Measurements from ENCODE around the gene MOCOS. TPM values are rescaled to one million over a fixed set of nuclear protein-coding genes. Genes with fewer than 3 reads are reported as not detected.

MOCOS gene
- total RNA-seq, 1 experiment from 2014 or later, result 4.2 TPM

DNA sequence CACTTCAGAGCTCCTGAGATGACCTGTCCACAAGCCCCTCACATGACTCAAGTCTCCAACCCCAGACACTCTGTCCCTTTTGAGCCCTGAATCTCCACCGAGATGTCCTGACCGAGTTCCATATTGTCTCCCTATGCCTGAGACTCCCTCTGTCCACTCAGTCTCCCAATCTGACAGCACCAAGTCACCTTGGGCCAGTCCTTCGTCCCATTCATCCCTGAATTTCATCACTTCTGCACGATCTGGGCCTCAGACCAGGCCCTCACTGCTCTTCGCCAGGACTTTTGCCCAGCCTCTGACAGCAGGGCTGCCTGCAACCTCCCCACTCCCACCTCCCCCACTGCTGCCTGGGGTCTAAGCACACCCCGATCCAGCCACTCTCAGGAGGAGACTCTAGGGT is 4.3 kb upstream of the MOCOS start:
- ChIA-PET CTCF (interaction anchor here (1.4 kb wide), 1 partner anchor 101 kb away, joined by 4 read pairs; no protein-coding TSS in a partner anchor), POLR2A (no interaction called here)
- TF ChIP-seq, protein P1, sequence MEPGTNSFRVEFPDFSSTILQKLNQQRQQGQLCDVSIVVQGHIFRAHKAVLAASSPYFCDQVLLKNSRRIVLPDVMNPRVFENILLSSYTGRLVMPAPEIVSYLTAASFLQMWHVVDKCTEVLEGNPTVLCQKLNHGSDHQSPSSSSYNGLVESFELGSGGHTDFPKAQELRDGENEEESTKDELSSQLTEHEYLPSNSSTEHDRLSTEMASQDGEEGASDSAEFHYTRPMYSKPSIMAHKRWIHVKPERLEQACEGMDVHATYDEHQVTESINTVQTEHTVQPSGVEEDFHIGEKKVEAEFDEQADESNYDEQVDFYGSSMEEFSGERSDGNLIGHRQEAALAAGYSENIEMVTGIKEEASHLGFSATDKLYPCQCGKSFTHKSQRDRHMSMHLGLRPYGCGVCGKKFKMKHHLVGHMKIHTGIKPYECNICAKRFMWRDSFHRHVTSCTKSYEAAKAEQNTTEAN (CRISPR knock-in tag; IDR thresholded peaks at IDR 0.05), result no peak
- TF ChIP-seq ELF4 (CRISPR knock-in tag; IDR thresholded peaks at IDR 0.05; ENCODE audit: low read depth), result no peak
- TF ChIP-seq GTF2I (CRISPR knock-in tag; conservative IDR thresholded peaks at IDR 0.05), result no peak
- TF ChIP-seq MXD4 (CRISPR knock-in tag; IDR thresholded peaks at IDR 0.05; ENCODE audit: borderline replicate concordance), result no peak
- peaks cover 34% of the 10 kb centered on the region for H3K27me3 Mint-ChIP-seq (ENCODE audit: low read depth)
- no peaks in the 10 kb centered on the region for H3K36me3 Mint-ChIP-seq
- no peak for ATAC-seq
- DNase-seq (ENCODE audit: low spot score), result no peak
- no peak overlapping the region for H3K4me3 Mint-ChIP-seq
- H3K4me1 Mint-ChIP-seq, result peaks cover 14% of the 10 kb centered on the region
- H3K9me3 Mint-ChIP-seq, result no peaks in the 10 kb centered on the region
- no peak overlapping the region for H3K27ac Mint-ChIP-seq

- peaks cover 44% of the 10 kb centered on the region for H3K27me3 Mint-ChIP-seq (ENCODE audit: low read depth)
- no peak for ATAC-seq
- ChIA-PET CTCF (no interaction called here), POLR2A (no interaction called here)
- H3K4me3 Mint-ChIP-seq, result no peak overlapping the region
- peaks cover 23% of the 10 kb centered on the region for H3K4me1 Mint-ChIP-seq
- no peak overlapping the region for H3K27ac Mint-ChIP-seq
- no peak for DNase-seq (ENCODE audit: low spot score)
- H3K36me3 Mint-ChIP-seq, result no peaks in the 10 kb centered on the region
- no peaks in the 10 kb centered on the region for H3K9me3 Mint-ChIP-seq
- TF ChIP-seq E2F4 (CRISPR knock-in tag; IDR thresholded peaks at IDR 0.05; ENCODE audit: borderline replicate concordance, low read depth) (no peak), JAZF1 (CRISPR knock-in tag; IDR thresholded peaks at IDR 0.05) (no peak)
Observed at GRCh38 chr18:36183987-36184386, 3.3 kb upstream of the MOCOS start.

DNA sequence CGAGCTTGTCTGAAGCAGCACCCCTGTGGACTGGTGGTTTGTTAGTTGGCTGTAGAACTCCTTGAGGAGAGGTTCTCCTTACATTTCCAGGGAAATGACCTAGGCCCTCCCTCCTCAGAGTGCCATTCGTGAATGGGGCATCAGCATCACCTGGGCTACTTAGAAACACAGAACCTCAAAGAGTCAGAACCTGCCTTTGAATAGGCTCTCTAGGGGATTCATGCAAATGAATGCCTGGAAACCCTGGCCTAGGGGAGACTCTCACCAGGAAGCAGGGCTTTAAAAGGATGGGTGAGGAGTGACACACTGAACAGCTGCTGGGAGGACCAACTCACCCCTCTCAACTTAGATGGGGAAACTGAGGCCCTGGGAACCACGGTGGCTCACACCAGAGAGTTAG is 2.1 kb upstream of the MOCOS start:
- no peak for ATAC-seq
- TF ChIP-seq NR1H2 (CRISPR knock-in tag; IDR thresholded peaks at IDR 0.05) (no peak), ZNF281 (CRISPR knock-in tag; IDR thresholded peaks at IDR 0.05) (no peak), RELA (CRISPR knock-in tag; IDR thresholded peaks at IDR 0.05; ENCODE audit: borderline replicate concordance) (no peak), NR3C1 (CRISPR knock-in tag; conservative IDR thresholded peaks at IDR 0.05; ENCODE audit: low read depth) (no peak), MYBL2 (CRISPR knock-in tag; IDR thresholded peaks at IDR 0.05) (no peak), FOXK1 (CRISPR knock-in tag; IDR thresholded peaks at IDR 0.05) (no peak), NFATC4 (CRISPR knock-in tag; IDR thresholded peaks at IDR 0.05) (no peak), ZNF263 (CRISPR knock-in tag; IDR thresholded peaks at IDR 0.05; ENCODE audit: low read depth) (no peak), ZNF512 (CRISPR knock-in tag; IDR thresholded peaks at IDR 0.05; ENCODE audit: borderline replicate concordance) (no peak), SP1 (CRISPR knock-in tag; conservative IDR thresholded peaks at IDR 0.05) (no peak), NFE2L1 (CRISPR knock-in tag; IDR thresholded peaks at IDR 0.05) (no peak), TP53 (CRISPR knock-in tag; IDR thresholded peaks at IDR 0.05) (no peak)
- TF ChIP-seq, protein P2, sequence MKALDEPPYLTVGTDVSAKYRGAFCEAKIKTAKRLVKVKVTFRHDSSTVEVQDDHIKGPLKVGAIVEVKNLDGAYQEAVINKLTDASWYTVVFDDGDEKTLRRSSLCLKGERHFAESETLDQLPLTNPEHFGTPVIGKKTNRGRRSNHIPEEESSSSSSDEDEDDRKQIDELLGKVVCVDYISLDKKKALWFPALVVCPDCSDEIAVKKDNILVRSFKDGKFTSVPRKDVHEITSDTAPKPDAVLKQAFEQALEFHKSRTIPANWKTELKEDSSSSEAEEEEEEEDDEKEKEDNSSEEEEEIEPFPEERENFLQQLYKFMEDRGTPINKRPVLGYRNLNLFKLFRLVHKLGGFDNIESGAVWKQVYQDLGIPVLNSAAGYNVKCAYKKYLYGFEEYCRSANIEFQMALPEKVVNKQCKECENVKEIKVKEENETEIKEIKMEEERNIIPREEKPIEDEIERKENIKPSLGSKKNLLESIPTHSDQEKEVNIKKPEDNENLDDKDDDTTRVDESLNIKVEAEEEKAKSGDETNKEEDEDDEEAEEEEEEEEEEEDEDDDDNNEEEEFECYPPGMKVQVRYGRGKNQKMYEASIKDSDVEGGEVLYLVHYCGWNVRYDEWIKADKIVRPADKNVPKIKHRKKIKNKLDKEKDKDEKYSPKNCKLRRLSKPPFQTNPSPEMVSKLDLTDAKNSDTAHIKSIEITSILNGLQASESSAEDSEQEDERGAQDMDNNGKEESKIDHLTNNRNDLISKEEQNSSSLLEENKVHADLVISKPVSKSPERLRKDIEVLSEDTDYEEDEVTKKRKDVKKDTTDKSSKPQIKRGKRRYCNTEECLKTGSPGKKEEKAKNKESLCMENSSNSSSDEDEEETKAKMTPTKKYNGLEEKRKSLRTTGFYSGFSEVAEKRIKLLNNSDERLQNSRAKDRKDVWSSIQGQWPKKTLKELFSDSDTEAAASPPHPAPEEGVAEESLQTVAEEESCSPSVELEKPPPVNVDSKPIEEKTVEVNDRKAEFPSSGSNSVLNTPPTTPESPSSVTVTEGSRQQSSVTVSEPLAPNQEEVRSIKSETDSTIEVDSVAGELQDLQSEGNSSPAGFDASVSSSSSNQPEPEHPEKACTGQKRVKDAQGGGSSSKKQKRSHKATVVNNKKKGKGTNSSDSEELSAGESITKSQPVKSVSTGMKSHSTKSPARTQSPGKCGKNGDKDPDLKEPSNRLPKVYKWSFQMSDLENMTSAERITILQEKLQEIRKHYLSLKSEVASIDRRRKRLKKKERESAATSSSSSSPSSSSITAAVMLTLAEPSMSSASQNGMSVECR (CRISPR knock-in tag; IDR thresholded peaks at IDR 0.05; ENCODE audit: borderline replicate concordance), result no peak
- TF ChIP-seq, protein P3, sequence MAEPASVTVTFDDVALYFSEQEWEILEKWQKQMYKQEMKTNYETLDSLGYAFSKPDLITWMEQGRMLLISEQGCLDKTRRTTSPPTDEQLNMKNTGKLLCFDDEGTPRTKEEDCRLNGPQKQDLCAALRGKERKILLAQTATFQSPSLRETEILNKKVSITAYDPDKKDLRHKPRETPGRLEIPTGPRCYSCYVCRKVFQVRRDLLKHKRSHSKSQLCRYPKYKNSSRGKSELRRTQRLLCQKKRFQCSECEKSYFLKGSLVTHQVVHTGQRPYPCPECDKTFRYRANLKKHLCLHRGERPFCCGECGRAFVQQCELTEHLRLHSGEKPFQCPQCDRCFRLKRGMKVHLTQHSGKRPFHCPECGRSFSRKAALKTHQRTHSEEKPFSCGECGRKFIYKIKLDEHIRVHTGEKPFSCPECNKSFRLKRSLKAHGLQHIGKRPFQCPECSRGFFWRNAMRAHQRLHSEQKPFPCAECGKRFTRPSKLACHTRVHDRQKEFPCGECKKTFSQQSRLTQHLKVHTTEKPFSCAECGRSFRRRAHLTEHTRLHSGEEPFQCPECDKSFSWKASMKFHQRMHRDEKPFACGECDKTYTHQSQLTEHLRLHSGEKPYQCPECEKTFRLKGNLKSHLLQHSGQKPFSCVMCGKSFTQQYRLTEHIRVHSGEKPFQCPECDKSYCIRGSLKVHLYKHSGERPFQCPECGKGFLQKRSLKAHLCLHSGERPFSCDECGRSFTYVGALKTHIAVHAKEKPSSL (CRISPR knock-in tag; conservative IDR thresholded peaks at IDR 0.05), result no peak

More for the DNA sequence above, 2.1 kb upstream of the MOCOS start:
- ChIA-PET POLR2A (no interaction called here), CTCF (no interaction called here)
- H3K4me1 Mint-ChIP-seq, result peaks cover 23% of the 10 kb centered on the region
- H3K9me3 Mint-ChIP-seq, result no peaks in the 10 kb centered on the region
- no peak for DNase-seq (ENCODE audit: low spot score)
- H3K4me3 Mint-ChIP-seq, result no peak overlapping the region
- peaks cover 51% of the 10 kb centered on the region for H3K27me3 Mint-ChIP-seq (ENCODE audit: low read depth)
- H3K27ac Mint-ChIP-seq, result no peak overlapping the region
- H3K36me3 Mint-ChIP-seq, result no peaks in the 10 kb centered on the region
